ENCODE data around the gene SMCO4. TPM values are rescaled to one million over a fixed set of nuclear protein-coding genes. Genes with fewer than 3 reads are reported as not detected.

The SMCO4 gene
- total RNA-seq, 1 experiment from 2014 or later = 4.2 TPM

GRCh38 chr11:93504110-93505095, 38.8 kb downstream of the SMCO4 start:
- no peak for DNase-seq (ENCODE audit: low read depth)

GRCh38 chr11:93501856-93502255, 41.3 kb downstream of the SMCO4 start:
- DNase-seq (ENCODE audit: low read depth) = no peak

DNA sequence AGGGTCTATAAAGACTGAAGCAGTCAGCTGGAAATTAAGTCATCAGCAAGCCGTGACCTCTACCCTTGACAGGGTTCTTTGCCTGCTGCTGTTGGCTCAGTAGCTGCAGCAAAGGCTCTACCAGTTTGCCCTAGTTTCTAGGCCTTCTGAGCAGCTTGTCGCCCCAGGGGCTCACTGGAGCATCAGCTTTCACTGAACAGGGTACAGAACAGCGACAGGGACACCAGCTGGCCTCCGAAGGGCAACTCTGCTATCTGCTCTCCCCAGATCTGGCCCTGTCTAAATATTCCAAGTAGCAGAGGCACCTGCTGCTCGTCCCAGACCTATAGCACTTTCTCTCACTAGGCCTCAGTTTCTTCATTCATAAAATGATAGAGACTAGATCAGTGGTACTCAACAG, 42.4 kb downstream of the SMCO4 start:
- no peak for DNase-seq (ENCODE audit: low read depth)

DNA sequence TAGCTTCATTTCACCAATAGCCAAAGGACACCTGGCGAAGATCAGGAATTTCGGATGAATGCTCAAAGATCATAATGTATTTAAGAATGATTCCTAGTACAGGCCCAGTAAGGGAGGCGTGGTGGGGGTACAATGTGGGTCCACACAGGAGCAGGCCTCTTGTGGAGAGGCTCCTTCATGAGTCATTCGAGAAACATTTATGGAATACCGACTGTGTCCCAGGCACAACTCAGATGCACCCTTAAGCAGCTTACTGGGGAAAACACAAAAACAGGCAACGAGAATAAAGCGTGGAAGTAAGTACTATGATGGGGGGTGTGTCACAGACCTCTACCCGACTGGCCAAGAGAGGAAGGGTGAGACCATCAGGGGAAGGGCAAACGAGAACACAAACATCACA, 44.5 kb downstream of the SMCO4 start:
- peak; percentile 61 for DNase-seq (ENCODE audit: low read depth)

DNA sequence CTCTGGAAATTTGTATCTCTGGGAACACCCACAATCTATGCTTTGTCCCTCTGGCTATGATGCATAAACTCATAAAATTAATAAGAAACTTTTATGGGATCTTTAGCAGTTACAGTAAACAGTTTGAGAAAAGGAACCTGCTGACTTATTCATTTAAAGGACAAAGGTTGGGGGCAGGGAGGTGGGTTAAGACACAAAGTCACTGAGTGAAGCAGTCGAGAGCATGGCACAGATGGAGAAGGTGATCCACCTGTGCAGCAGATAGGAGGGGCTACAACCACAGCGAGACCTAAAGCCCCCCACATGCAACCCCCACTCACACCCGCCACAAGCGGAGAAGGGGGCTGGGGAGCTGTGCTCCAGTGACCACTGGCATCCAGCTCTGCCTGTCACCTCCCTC, 45.0 kb downstream of the SMCO4 start:
- DNase-seq (ENCODE audit: low read depth) = no peak

- DNase-seq (ENCODE audit: low read depth) = no peak
Measured at GRCh38 chr11:93497596-93497995, 45.6 kb downstream of the SMCO4 start.

DNA sequence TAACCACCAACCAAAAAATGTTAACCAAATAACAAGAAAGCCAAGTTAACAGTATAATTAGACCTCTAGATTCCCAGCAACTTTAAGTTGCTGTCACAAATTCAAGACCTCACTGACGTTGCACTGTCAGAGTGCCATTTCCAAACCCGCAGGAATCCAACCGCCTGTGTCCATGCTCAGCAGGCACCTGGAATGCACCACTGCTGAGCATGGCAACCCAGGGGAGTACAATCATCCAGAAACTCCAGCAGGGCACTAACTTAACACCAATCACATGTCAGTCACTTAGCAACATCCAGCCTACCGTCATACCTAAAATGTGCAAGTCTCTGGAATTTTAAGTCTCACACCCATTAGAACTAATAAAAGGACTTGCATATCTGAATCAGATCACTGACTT, 48.8 kb downstream of the SMCO4 start:
- peak; percentile 1 for DNase-seq (ENCODE audit: low read depth)

DNA sequence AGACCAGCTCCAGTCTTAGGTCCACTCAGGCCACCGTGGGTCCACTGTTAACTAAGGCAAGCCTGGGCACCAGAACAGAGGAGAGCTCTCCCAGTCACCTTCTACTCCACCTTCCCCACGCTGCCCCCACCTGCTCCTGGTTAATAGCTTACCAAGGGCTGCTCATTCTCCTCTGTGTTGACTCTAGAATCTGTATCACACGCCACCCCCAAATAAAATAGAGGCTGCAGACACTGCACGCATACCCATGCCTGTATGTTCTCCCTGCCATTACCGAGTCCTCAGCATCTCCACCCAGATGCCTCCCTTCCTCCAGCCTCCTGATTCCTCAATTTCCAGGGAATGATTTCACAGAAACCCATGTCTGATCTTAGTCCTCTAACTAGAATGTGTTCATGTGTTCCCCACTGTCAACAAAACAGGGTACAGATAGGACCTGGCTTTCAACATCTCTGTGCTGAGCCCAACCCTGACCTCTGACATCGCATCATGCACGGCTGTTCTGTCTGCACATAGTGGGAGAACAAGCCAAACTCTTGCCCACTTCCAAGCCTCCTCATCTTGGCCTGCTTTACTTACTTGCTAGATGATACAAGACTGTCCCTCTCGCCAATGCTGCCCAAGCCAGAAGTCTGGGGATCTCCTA, 49.8 kb downstream of the SMCO4 start:
- no peak for DNase-seq (ENCODE audit: low read depth)

GRCh38 chr11:93492464-93493251, 50.5 kb downstream of the SMCO4 start:
- no peak for DNase-seq (ENCODE audit: low read depth)

- no peak for DNase-seq (ENCODE audit: low read depth)
Measured at GRCh38 chr11:93491973-93492372, 51.2 kb downstream of the SMCO4 start.

DNA sequence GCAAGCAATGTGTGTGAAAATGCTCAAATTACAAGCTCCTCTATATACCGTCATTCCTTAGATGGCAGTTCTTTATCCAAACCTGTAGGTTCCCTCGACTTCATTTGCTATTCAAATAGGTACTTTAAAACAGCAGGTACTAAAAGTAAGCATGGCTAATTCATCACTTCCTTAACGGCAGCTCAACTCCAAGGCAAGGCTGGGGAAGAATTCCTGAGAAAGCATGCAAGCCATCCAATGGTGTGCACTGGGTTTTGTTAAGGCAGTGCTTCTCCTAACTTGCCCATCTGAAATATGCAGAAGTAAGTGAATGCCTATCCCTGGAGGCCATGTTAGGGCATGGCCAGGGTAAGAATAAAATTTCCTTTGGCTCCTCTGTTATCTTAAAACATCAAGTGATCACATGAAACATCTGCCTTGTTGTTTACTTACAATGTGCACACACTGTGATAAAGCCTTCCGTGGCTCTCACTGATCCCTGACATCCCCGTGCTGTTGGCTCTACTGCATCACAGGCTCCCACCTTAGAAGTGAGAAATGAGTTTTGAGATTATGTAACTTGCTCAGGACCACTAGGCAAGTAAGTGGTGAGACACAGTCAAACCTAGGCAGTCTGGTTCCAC, 52.1 kb downstream of the SMCO4 start:
- DNase-seq (ENCODE audit: low read depth) = no peak

GRCh38 chr11:93489841-93490240, 53.4 kb downstream of the SMCO4 start:
- DNase-seq (ENCODE audit: low read depth) = no peak

DNA sequence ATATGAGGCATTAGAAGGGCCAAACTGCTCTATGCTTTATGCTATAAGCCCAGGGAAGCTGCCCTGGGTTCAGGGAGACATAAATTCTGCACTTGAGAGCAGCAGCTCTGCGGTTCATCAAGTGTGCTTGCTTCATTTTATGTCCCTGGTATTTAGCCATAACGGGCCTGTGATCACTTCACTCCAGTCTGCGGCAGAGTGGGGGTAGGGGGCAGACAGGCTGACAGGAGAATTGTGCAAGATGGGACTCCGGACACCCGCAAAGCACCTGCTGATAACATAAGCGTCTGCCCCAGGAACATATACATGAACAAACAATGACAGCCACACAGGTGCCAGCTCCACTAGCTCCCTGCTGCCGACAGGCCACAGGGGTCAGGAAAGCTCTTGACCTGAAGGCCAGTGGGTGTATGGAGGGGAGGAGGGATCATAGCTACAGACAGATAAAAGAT, 56.1 kb downstream of the SMCO4 start:
- DNase-seq (ENCODE audit: low read depth) = no peak

GRCh38 chr11:93485983-93486382, 57.2 kb downstream of the SMCO4 start:
- no peak for DNase-seq (ENCODE audit: low read depth)

DNA sequence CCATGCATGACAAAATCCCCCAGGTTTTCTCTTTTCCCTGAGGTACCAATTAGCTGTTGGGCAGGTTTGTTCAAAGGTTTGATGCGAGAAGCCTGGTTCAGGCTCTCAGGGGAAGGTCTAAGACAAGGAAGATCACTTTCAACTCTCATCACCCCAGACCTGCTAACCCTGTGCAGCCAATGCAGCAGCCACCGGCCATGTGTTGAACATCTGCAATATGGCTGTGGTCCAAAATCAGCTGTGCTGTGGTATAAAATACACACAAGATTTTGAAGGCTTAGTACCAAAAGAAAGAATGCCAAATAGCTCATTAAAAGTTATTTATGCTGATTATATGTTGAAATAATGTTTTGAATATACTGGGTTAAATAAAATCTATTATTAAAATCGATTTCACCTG, 58.5 kb downstream of the SMCO4 start:
- peak; percentile 36 for DNase-seq (ENCODE audit: low read depth)

- no peak for DNase-seq (ENCODE audit: low read depth)
Measured at GRCh38 chr11:93482556-93482955, 60.6 kb downstream of the SMCO4 start.

GRCh38 chr11:93481696-93482095, 61.5 kb downstream of the SMCO4 start:
- no peak for DNase-seq (ENCODE audit: low read depth)

DNA sequence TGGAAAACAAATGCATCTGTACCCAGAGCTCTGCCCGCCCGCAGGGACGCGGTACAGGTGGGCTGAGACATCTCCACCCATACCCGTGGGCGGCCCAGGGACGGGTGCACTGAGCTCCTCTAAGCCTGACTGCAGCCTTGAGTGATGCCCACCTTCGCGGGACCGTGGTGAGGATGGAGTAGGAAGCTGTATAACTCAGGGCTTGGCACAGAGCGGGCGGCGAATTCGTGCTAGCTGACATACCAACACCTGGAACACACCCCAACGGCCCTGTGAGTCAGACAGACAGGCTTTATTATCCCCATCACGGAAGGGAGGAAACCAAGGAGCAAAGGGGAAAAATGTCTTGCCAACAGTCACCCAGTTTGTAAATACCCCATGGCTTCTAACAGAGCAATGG, 61.9 kb downstream of the SMCO4 start:
- DNase-seq (ENCODE audit: low read depth) = no peak

DNA sequence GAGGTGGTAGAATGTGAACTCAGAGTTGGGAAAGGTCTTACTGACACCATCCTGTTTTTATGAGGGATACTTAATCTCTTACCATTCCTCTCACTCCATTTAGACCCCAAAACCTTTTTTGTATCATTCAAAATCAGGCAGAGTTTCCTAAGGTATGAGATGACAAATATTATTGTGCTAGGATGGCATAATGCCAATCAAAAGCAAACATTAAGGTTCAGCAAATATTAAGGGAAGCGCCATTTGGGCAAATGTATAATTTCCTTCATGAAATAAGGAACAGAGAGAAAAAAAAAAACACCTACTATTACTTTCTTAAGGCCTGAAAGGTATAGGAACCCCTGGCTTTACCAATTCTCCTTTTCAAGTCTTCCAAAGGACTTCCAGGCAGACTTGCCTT, 62.4 kb downstream of the SMCO4 start:
- no peak for DNase-seq (ENCODE audit: low read depth)

DNA sequence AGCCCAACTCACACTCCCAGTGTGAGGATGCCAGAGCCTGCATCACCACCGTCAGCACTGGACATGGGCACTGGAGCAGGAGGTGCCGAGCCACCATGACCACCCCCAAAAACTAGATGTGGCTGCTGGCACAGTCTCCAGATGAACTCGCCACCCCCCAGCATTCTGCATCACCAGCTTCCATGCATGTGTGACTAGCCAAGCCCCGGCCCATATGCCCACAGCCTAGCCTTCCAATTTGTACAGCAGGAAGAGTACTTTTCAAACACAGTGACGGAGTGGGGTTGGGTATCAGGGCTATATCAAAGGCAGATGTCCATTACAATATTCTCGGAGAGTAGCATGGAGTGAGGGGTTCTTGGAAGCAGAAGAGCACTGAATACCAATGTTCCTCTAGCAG, 62.9 kb downstream of the SMCO4 start:
- no peak for DNase-seq (ENCODE audit: low read depth)

DNA sequence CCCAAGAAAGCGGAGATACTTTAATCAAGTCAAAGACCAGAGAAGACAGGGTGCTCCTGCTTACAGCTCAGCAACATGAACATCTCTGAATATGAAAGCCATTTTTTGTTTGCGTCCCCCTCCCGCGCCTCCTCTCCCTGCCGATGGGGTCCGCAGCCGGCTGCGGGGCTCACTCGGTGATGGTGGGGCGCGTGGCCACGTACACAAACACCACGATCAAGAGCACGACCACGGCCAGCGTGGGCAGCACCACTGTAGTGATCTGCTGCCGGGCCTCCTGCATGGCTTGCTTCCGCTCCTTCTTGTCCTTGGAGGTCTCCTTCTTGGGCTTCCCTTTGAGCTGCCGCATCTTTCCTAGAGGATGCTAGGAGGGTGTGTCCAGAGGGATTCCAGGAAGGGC, 64.3 kb downstream of the SMCO4 start:
- no peak for DNase-seq (ENCODE audit: low read depth)

Data from RPMI7951 (cell line).